GM19351 (cell line): Measurements from ENCODE around the gene ANKRD6.

Experiments used
- ATAC-seq: cut with Tn5 transposase; IDR thresholded peaks from one replicate; pipeline ENCODE4 v1.9.1; 2021; ENCODE audit warnings: mild to moderate bottlenecking, moderate library complexity; ENCODE audit not compliant: unreplicated experiment

Gene ANKRD6

DNA sequence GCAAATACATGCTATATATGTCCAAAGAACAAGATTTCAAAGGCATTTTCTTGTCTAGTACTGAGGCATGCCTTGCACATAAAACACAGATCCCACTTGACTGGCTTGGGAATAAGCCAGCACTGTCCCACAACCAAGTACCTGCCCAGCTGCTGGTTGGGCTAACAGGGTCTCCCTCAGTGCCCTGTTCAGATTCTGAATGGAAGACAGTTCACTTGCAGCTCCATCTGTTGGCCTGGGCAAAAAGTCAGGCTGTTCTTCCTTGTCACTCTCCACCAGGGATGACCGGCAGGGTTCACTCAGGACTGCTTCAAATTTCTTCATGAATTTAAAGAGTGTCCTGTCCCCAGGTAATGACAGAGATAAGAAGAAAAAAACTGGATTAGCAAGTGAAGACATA lies 250.0 kb downstream of the ANKRD6 start:
- no peak for ATAC-seq
